HCEC 1CT (cell line): ENCODE data around the gene SMIM7.
"Not testable (repeated sequence)": the region's sequence is repeated elsewhere in the genome, so short reads cannot be mapped to it uniquely, and the experiment has no call there.

Source experiments
- DNase-seq: peaks from one replicate; pipeline ENCODE4 v3.0.0-alpha.2; 2017

The SMIM7 gene

DNA sequence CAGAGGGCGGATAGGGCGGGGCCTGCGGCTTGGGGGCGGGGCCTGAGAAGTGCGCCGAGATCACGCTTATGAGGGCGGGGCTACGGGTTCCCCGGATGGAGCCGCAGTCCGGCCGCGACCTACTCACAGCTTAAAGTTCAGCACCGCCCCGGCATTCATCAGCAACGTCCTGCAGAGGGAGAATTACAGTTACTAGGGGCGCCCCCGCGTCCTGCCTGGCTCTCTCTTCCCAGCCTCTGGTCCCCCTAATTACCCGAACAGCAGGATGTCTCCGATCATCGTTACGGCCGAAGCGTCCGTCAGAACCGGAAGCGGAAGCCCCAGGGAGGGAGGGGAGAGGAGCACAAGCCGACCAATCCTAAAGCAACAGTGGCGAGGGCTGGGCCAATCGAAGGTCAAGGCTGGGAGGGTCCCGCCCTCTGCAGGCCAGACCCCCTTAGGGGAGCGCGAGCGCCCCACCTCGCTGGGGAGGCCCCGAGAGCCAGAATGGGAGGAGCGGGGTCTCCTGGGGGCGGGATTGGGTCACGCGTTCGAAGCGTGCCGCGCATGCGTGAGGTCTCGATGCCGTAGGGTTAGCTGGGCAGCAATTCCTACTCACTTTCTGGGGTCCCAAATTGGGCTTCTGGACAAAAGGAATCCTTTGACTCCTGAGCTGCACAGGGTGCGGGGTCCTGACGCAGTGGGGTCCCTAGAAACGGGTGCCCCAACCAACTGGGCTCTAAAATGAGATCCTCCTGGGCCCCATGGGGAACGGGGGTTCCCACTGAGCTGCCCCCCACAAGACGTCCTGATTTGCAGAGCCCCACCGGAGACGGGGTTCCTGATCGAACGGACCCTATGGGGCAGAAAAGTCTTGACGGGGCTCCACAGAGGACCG is at the start of gene SMIM7:
Gene SMIM7 (minus strand): TSS at position 313 of the 877 bp plus-strand sequence. CDS start 34 bp downstream, at position 279.
- DNase-seq, result peak; percentile 99

DNA sequence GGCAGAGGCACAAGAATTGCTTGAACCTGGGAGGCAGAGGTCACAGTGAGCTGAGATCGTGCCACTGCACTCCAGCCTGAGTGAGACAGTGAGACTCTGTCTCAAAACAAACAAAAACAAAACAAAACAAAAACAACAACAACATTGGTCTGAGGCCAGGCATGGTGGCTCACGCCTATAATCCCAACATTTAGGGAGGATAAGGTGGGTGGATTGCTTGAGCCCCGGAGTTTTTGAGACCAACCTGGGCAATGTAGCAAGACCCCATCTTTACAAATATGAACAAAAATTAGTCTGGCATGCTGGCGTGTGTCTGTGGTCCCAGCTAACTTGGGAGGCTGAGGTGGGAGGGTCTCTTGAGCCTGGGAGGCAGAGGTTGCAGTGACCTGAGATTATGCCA is 43.7 kb upstream of the SMIM7 start:
- DNase-seq, result no peak

DNA sequence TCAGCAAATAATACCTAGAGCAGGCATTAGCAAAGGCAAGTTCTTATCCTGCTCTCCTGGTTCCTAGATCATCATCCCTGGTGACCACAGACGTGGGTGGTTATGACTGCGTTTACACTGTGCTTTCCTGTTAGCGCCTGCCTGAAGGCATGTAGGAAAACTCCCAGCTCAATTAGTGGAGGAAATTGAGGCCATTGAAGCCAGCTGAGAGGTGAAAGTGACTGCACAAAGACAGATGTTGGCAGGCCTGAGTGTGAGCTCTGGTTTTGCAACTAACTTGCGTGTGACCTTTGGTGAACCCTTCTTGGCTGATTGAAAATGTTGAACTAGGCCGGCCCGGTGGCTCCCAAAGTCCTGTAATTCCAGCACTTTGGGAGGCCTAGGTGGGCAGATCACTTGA is 42.2 kb upstream of the SMIM7 start:
- DNase-seq, result peak; percentile 71

DNA sequence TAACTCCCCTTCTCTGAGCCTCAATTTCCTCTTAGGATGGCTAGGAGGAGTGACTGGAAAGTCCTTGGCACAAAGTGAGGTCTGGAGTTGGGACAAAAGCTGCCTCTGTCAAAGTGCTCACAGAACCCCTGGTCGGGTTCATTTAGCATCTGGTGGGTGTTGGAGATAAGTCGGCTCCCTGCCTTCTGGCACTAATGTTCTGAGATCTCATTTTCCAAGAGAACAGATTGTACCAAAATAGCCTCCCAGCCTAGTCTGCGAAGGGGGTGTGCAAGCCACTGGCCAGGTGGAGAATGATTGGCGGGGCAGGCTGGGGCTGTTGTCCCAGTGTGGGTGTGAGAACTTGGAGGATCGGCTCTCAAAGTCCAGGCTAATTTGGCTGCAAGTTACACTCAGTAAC is 39.0 kb upstream of the SMIM7 start:
- DNase-seq, result no peak

DNA sequence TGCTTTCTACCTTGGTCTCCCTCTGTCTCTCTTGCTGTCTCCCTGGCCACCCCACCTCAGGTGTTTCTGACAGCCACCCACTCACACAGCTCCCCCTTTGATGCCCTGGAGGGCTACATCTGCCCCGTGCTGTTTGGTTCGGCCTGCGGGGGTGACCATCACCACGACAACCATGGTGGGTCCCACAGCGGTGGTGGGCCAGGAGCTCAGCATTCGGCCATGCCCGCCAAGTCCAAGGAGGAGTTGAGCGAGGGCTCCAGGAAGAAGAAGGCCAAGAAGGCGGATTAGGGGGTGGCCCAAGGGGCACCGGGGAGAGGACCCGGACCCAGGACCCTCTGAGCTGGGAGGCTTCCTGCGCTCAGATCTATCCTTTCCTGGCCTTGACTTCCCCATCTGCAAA is 28.1 kb upstream of the SMIM7 start:
- no peak for DNase-seq

DNA sequence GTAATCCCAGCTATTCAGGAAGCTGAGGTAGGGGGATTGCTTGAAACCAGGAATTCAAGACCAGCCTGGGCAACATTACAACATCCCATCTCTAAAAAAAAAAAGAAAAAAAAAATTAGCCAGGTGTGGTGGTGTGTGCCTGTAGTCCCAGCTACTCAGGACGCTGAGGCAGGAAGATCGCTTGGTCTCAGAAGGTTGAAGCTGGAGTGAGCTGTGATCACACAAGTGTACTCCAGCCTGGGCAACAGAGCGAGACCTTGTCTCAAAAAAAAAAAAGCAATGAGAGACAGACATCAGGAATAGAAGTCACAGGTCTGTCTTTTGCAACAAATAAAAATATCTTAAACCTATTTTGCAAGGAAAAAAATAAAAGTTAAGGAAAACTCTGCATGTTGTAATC is 24.3 kb upstream of the SMIM7 start:
- no peak for DNase-seq

DNA sequence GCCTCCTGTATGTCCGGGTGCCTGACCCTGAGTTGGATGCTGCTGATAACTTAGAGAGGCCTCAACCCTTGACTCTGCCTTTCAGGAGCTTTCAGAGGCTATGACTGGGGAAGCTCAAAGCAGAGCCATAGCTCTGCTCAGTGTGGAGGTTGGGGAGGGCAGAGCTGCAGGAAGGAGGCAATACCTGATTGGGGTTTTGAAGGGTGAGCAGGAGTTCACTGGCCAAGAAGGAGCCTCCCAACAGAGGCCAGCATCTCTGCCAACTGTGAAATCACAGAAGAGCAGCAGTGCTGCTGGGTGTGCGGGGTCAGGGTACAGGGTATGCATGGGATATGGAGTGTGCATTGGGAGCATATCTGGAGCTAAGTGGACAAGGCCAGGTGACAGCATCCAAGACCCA is 22.6 kb upstream of the SMIM7 start:
- DNase-seq, result no peak

DNA sequence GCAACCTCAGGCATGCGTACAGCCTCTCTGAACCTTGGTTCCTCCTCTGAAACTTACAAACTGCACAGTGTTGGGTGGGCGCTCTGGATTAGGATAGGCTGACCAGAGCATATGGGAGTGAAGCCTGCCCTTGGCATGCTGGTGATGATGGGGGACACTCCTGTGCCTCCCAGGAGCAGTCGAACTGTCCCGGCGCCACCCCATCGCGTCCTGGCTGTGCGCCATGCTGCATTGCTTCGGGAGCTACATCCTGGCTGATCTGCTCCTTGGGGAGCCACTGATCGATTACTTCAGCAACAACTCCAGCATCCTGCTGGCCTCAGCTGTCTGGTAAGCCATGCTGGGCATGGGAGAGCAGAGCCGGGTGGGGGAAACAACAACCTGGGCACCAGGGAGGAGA is 19.9 kb upstream of the SMIM7 start:
- no peak for DNase-seq

DNA sequence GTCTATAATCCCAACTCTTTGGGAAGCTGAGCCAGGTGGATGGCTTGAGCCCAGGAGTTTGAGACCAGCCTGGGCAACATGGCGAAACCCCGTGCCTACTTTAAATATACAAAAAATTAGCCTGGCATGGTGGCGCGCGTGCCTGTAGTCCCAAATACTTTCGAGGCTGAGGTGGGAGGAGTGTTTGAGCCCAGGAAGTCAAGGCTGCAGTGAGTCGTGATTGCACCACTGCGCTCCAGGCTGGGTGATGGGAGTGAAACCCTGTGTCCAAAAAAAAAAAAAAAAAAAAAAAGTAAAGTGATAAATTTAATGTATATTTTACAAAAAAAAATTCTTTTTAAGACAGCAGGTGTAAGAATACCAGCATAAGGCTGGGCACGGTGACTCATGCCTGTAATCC is 18.6 kb upstream of the SMIM7 start:
- peak; percentile 24 for DNase-seq

DNA sequence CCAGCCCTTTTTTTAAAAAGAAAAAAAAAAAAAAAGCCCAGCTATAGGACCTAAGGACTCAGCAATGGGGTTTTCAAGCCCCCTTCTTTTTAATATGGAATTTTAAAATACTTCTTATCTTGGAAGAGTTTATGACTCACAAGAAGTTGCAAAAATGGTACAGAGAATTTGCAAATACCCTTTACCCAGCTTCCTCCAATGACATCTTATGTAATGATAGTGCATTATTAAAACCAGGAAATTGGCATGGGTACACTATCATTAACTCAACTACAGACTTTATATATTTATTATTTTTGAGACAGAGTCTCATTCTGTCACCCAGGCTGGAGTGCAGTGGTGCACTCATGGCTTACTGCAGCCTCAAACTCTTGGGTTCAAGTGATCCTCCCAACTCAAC is 17.1 kb upstream of the SMIM7 start:
- no peak for DNase-seq

DNA sequence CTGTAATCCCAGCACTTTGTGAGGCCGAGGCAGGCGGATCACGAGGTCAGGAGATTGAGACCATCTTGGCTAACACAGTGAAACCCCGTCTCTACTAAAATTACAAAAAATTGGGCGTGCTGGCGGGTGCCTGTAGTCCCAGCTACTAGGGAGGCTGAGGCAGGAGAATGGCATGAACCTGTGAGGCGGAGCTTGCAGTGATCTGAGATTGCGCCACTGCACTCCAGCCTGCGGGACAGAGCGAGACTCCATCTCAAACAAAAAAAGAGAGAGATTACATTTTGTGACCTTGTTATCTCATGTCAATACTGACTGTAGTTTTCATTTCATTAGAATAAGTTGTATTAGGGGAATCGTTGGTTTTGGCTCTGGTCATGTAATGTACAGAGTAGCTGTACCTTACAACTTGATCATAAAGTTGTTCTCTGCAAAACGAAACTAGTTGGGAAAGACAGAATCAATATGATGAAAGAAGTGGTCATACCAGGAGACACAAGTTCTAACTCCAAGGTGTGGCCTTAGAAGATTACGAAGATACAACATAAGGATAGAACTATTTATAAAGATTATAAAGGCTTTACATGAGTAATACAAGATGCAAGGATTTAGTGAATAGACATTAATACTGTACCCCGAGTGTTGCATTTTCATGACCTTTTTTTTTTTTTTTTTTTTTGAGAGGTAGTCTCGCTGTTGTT is 16.3 kb upstream of the SMIM7 start:
- DNase-seq, result no peak

DNA sequence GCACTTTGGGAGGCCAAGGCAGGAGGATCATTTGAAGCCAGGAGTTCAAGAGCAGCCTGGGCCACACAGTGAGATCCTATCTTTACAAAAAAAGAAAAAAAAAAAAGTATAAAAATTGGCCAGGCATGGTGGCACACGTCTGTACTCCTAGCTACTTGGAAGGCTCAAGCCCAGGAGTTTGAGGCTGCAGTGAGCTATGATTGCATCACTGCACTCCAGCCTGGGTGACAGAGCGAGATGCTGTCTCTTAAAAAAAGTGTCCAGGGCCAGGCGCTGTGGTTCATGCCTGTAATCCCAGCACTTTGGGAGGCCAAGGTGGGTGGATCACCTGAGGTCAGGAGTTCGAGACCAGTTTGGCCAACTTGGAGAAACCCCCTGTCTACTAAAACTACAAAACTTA is 13.9 kb upstream of the SMIM7 start:
- not testable (repeated sequence) for DNase-seq

DNA sequence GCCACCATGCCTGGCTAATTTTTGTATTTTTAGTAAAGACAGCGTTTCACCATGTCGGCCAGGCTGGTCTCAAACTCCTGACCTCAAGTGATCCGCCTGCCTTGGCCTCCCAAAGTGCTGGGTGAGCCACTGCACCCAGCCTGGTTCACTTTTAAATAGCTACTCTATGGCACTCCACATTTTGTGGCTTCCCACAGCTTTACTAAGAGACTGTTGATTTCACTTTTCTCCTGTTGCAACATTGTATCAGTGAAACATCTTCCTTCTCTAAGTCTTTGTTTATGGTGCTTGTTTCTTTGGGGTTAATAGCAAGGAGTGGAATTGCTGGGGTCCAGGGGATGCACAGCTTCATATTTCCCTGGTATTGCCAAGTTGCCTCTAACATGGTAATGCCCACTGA is 13.3 kb upstream of the SMIM7 start:
- DNase-seq, result no peak

DNA sequence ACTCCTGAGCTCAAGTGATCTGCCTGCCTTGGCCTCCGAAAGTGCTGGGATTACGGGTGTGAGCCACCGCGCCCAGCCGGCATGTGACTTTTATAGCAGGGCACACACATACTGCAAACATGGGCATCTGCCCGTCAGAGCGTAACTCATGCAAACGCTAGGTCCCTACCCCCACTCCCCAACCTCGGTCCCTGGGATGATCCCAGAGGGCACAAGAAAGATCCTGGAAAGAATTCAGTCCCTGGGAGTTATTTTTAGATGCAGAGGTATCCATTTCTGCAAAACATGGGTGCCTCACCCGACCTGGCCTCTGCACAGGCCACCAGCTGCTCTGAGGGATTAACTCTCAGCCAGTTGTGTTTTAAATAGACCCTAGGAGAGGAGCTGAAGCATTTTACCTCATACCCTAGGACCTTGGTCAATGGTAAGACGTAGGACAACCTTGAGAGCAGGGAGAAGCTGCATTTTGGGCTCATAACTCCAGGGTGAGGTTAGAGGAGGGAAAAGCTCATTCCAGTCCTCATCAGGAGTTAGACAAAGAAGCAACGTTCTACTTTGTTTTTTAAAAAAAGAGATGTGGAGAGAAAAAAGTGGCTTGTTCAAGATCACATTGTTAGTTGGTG is 11.8 kb upstream of the SMIM7 start:
- no peak for DNase-seq

DNA sequence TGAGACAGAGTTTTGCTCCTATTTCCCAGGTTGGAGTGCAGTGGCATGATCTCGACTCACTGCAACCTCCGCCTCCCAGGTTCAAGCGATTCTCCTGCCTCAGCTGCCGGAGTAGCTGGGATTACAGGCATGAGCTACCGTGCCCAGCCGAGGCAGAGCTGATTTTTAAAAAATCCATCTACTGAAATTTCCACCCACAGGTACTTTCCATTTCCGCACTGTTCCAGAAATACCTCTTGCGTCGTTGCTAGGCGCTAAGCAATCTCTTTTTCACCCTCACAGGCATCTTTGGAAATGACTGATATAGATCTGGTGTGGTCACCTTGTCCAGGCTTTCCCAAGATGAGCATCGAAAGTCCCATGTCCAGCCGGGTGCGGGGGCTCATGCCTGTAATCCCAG is 10.3 kb upstream of the SMIM7 start:
- no peak for DNase-seq

DNA sequence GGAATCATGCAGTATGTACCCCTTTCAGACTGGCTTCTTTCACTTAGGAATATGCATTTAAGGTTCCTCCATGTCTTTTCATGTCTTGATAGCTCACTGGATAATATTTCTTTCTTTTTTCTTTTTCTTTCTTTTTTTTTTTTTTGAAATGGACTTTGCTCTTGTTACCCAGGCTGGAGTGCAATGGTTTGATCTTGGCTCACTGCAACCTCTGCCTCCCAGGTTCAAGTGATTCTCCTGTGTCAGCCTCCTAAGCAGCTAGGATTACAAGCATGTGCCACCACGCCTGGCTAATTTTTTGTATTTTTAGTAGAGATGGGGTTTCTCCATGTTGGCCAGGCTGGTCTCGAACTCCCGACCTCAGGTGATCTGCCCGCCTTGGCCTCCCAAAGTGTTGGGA is 8.8 kb upstream of the SMIM7 start:
- not testable (repeated sequence) for DNase-seq

DNA sequence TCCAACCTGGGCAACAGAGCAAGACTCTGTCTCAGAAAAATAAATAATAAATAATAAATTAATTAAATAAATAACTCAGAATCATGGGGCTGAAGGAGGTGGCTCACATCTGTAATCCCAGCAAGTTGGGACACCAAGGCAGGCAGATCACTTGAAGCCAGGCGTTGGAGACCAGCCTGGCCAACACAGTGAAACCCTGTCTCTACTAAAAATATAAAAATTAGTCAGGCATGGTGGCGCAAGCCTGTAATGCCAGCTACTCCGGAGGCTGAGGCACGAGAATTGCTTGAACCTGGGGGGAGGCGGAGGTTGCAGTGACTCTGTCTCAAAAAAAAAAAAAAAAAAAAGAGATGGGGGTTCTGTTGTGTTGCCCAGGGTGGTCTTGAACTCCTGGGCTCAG is 8.2 kb upstream of the SMIM7 start:
- DNase-seq, result no peak

DNA sequence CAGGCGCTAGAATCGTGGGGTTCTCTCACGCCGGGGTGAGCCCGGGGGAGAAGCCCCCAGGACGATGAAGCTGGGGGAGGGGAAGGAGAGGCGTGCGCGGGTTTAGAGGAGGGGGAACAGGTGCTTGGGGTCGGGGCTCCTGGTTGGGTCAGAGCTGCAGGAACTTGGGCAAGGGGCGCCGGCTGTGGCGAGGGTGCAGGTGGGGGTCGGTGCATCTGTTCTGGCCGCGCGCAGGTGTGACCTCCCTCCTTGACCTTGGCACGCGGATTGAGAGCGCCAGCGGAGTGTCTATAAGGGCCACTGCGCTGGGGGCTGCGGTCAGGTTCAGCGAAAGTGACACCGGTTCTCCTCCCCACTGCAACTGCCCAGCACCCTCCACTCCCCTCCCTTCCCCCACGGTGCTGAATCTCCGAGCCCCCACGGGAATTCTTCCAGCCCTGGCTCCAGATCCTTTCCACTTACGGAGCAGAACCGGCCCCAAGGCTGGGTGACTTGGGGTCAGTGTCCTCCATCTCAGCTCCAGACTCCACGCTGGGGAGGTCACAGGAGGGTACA is 1.6 kb upstream of the SMIM7 start:
- DNase-seq, result no peak

DNA sequence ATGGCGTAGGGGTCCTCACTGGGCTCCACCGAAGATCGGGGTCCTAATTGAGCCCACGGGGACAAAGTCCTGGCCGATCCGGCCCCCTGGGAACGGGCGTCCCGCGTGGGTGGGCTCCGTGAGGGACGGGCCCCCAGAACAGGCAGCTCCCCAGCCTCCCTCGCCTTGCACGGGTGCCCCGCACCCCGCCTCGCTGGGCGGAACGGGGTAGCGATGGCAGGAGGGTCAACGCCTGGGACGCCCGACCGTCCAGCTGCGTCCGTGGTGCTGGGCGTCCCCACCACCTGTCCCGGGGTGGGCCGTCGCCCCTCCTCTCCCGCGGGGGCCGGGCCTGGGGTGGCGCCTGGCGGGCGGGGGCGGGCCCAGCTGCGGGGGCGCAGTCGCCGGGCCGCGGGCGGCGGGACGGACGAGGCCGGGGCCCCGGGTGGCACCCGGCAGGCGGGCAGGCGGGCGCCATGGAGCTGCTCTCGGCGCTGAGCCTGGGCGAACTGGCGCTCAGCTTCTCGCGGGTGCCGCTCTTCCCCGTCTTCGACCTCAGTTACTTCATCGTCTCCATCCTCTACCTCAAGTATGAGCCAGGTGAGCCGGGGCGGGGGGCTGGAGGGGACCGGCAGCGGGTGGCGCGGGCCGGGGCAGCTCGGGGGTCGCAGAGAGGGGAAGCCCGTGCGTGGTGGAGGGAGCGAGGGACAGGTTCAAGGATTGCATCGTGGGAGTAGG is 977 bp upstream of the SMIM7 start, which contains the start of gene TMEM38A:
Gene TMEM38A (plus strand): TSS at position 377 of the 717 bp plus-strand sequence. CDS start 79 bp downstream, at position 456.
- no peak for DNase-seq

DNA sequence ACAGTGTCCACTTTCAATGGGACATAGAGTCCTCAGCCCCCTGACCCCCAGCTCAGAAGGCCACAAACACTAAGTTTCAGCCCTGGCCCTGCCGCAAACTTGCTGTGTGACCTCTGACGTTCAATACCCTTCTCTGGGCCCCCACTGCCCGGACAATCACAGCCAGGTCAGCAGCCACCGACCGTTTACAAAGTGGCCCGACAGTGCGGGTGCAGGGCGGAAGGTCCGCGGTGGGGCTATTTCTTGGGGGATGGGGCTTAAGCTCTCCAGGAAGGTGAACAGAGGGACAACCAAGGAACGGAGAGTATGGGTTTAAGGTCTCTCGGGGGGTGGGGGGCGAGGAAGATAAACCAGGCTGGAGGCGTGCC is 496 bp downstream of the SMIM7 start:
- no peak for DNase-seq

DNA sequence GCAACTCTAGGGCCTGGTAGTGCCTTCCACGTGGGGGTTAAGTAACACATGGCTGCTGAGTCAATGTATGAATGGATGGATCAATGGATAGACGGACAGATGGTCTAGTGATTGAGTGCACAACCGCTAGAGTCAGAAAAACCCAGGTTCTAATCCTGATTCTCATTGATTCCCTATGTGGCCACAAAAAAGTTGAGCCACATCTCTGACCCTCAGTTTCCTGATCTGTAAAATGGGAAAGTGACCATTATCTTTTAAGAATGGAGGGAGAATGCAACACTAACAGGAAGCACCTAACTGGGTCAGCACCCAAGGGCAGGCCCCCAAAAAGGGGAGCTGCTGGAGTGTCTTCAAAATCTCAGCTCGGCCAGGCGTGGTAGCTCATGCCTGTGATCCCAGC is 2.6 kb downstream of the SMIM7 start:
- DNase-seq, result no peak

DNA sequence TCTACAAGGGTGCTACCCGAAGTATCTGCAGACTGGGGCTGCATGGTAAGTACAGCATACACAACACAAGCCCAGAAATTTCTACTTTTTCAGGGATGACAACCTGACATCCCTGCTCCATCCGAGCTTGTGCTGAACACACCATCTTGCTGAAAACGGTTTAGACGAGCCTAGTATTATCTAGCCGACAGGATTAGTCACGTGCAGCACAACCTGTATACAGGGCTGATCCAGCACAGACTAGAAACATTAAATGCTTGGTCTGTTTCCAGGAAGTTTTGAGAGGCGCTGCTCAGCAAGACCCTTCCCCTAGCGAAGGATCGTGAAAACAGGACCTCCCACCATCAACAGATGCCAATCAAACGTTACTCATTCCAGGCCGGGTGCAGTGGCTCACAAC is 4.2 kb downstream of the SMIM7 start:
- no peak for DNase-seq

DNA sequence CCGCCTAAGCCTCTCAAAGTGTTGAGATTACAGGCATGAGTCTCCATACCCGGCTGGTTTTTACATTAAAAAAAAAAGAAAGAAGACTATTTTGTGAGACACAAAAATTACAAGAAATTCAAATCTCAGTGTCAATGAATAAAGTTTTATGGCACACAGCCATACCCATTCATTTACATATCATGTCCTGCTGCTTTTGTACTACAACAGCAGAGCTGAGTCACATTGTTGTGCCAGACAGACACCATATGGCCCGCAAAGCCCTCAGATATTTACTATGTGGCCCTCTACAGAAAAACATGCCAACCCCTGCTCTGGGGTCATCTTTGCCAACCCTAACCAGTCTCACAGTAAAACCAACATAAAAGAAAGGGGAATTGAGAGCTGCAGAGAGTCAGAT is 5.3 kb downstream of the SMIM7 start:
- peak; percentile 28 for DNase-seq
